SIG-M5 treated with dmso at 0.1 percent for 504 hours (cell line): Measurements from ENCODE around the gene CHD1.
A peak's percentile ranks its signal among the peaks of the same experiment; 100 is the strongest.
"Not testable (repeated sequence)": the region's sequence is repeated elsewhere in the genome, so short reads cannot be mapped to it uniquely, and the experiment has no call there.

Experiments
- DNase-seq: peaks from one replicate; lab custom pipeline; 2025; ENCODE audit not compliant: unreplicated experiment; lab: John Stamatoyannopoulos, UW

The CHD1 gene

GRCh38 chr5:98928873-98929709, at the start of gene CHD1:
Gene CHD1, minus strand, starts transcription at chr5:98929007. Its CDS starts 2,621 bp downstream, at chr5:98926386.
- DNase-seq: peak; percentile 97

- DNase-seq: no peak
Measured at GRCh38 chr5:98978528-98978927, 49.7 kb upstream of the CHD1 start.

GRCh38 chr5:98977723-98978122, 48.9 kb upstream of the CHD1 start:
- DNase-seq: no peak

GRCh38 chr5:98975682-98976407, 47.0 kb upstream of the CHD1 start:
- no peak for DNase-seq

- DNase-seq: no peak
Measured at GRCh38 chr5:98975223-98975622, 46.4 kb upstream of the CHD1 start.

- no peak for DNase-seq
Measured at GRCh38 chr5:98969400-98969799, 40.6 kb upstream of the CHD1 start.

GRCh38 chr5:98968056-98968564, 39.3 kb upstream of the CHD1 start:
- no peak for DNase-seq

GRCh38 chr5:98965226-98965625, 36.4 kb upstream of the CHD1 start:
- DNase-seq: no peak

- no peak for DNase-seq
Measured at GRCh38 chr5:98964621-98965020, 35.8 kb upstream of the CHD1 start.

- DNase-seq: no peak
Measured at GRCh38 chr5:98963019-98963418, 34.2 kb upstream of the CHD1 start.

- DNase-seq: no peak
Measured at GRCh38 chr5:98962587-98962986, 33.8 kb upstream of the CHD1 start.

GRCh38 chr5:98961665-98962344, 33.0 kb upstream of the CHD1 start:
- no peak for DNase-seq

- DNase-seq: no peak
Measured at GRCh38 chr5:98957307-98957706, 28.5 kb upstream of the CHD1 start.

GRCh38 chr5:98955888-98956287, 27.1 kb upstream of the CHD1 start:
- DNase-seq: not testable (repeated sequence)

- DNase-seq: not testable (repeated sequence)
Measured at GRCh38 chr5:98955471-98955870, 26.7 kb upstream of the CHD1 start.

- DNase-seq: no peak
Measured at GRCh38 chr5:98954392-98955028, 25.7 kb upstream of the CHD1 start.

- DNase-seq: peak; percentile 51
Measured at GRCh38 chr5:98942847-98943246, 14.0 kb upstream of the CHD1 start.

- DNase-seq: peak; percentile 92
Measured at GRCh38 chr5:98941131-98941883, 12.5 kb upstream of the CHD1 start.

- no peak for DNase-seq
Measured at GRCh38 chr5:98940581-98940980, 11.8 kb upstream of the CHD1 start.

GRCh38 chr5:98938464-98938863, 9.7 kb upstream of the CHD1 start:
- no peak for DNase-seq
